Mesenchymal stem cell (in vitro differentiated cells and primary cell): Measurements from ENCODE around the gene SERPINF2.

ENCODE experiments used
- DNase-seq: peaks from one replicate; pipeline ENCODE4 v3.0.0-alpha.2; 2013
- H2AFZ ChIP-seq: one replicate; pipeline ENCODE4 v1.6.1; 2013; ENCODE audit warnings: low read depth, mild to moderate bottlenecking, control low read depth, inconsistent platforms, low read length, moderate library complexity
- H2AK5ac ChIP-seq: 2 replicates; pipeline ENCODE4 v1.6.1; 2013; ENCODE audit warnings: low read length, moderate library complexity, mild to moderate bottlenecking, inconsistent platforms; ENCODE audit not compliant: severe bottlenecking
- H2BK120ac ChIP-seq: one replicate; pipeline ENCODE4 v1.6.1; 2013; ENCODE audit warnings: low read depth, mild to moderate bottlenecking, inconsistent platforms, low read length, moderate library complexity
- H2BK12ac ChIP-seq, 2 experiments: one replicate each; pipeline ENCODE4 v1.6.1; 2013; ENCODE audit warnings: inconsistent platforms in 2 of 2, low read length in 2 of 2, mild to moderate bottlenecking in 2 of 2, moderate library complexity in 2 of 2, control low read depth in 1 of 2
- H2BK15ac ChIP-seq: one replicate; pipeline ENCODE4 v1.6.1; 2013; ENCODE audit warnings: mild to moderate bottlenecking, low read depth, inconsistent platforms; ENCODE audit not compliant: poor library complexity, severe bottlenecking
- H2BK5ac ChIP-seq: 2 replicates; pipeline ENCODE4 v1.6.1; 2013; ENCODE audit warnings: low read depth, mild to moderate bottlenecking, low read length, control low read depth, inconsistent platforms; ENCODE audit not compliant: poor library complexity, severe bottlenecking
- H3K14ac ChIP-seq, 2 experiments: one replicate each; pipeline ENCODE4 v1.6.1; 2013; ENCODE audit warnings: inconsistent platforms in 2 of 2, low read length in 2 of 2, control low read depth in 1 of 2, mild to moderate bottlenecking in 1 of 2, moderate library complexity in 1 of 2
- H3K18ac ChIP-seq, 2 experiments: one replicate each; pipeline ENCODE4 v1.6.1; 2013; ENCODE audit warnings: inconsistent platforms in 2 of 2, low read length in 2 of 2, control low read depth in 1 of 2, low read depth in 1 of 2, mild to moderate bottlenecking in 1 of 2
- H3K23ac ChIP-seq, 2 experiments: one replicate each; pipeline ENCODE4 v1.6.1; 2013; ENCODE audit warnings: inconsistent platforms in 2 of 2, low read length in 2 of 2, mild to moderate bottlenecking in 2 of 2, moderate library complexity in 2 of 2, control low read depth in 1 of 2
- H3K27ac ChIP-seq: 2 replicates; pipeline ENCODE4 v1.5.1; 2013; ENCODE audit warnings: mild to moderate bottlenecking, moderate library complexity, low read length, control low read depth, inconsistent platforms; ENCODE audit not compliant: poor library complexity, severe bottlenecking
- H3K27me3 ChIP-seq, 2 experiments: 2 replicates each; pipeline versions ENCODE4 v1.6.1 to v1.7.0; 2013; ENCODE audit warnings: low read length in 2 of 2, mild to moderate bottlenecking in 2 of 2, moderate library complexity in 2 of 2, control low read depth in 1 of 2, inconsistent platforms in 1 of 2; ENCODE audit not compliant: control insufficient read depth in 1 of 2, insufficient read depth in 1 of 2
- H3K36me3 ChIP-seq, 2 experiments: 2 replicates each; pipeline versions ENCODE4 v1.6.1 to v1.7.0; 2013; ENCODE audit warnings: low read length in 2 of 2, control low read depth in 1 of 2, inconsistent platforms in 1 of 2, low read depth in 1 of 2, mild to moderate bottlenecking in 1 of 2; ENCODE audit not compliant: insufficient read depth in 2 of 2, control insufficient read depth in 1 of 2
- H3K4ac ChIP-seq, 2 experiments: one replicate each; pipeline ENCODE4 v1.6.1; 2013; ENCODE audit warnings: inconsistent platforms in 2 of 2, low read length in 2 of 2, mild to moderate bottlenecking in 2 of 2, moderate library complexity in 2 of 2, control low read depth in 1 of 2, low read depth in 1 of 2
- H3K4me1 ChIP-seq: 2 replicates; pipeline ENCODE4 v1.6.1; 2013; ENCODE audit warnings: low read depth, low read length, control low read depth; ENCODE audit not compliant: control insufficient read depth, insufficient read depth
- H3K4me2 ChIP-seq: 2 replicates; pipeline ENCODE4 v1.6.1; 2013; ENCODE audit warnings: low read length, mild to moderate bottlenecking, inconsistent platforms; ENCODE audit not compliant: poor library complexity, severe bottlenecking
- H3K4me3 ChIP-seq, 2 experiments: 2 replicates each; pipeline versions ENCODE4 v1.5.1 to v1.7.0; 2013; ENCODE audit warnings: low read length in 2 of 2, mild to moderate bottlenecking in 2 of 2, control low read depth in 1 of 2, low read depth in 1 of 2; ENCODE audit not compliant: insufficient read depth in 1 of 2
- H3K79me1 ChIP-seq: replicated peaks from 2 replicates; pipeline ENCODE4 v1.6.1; 2013; ENCODE audit warnings: mild to moderate bottlenecking, control low read depth, low read length, inconsistent platforms; ENCODE audit not compliant: poor library complexity, severe bottlenecking
- H3K9ac ChIP-seq: 2 replicates; pipeline ENCODE4 v1.7.0; 2013; ENCODE audit warnings: mild to moderate bottlenecking, low read length, moderate library complexity
- H3K9me3 ChIP-seq: 2 replicates; pipeline ENCODE4 v1.7.0; 2013; ENCODE audit warnings: mild to moderate bottlenecking, low read length; ENCODE audit not compliant: control insufficient read depth
- H4K8ac ChIP-seq: one replicate; pipeline ENCODE4 v1.6.1; 2013; ENCODE audit warnings: inconsistent platforms, mild to moderate bottlenecking, low read length, moderate library complexity
- H4K91ac ChIP-seq: one replicate; pipeline ENCODE4 v1.6.1; 2013; ENCODE audit warnings: mild to moderate bottlenecking, low read length, inconsistent platforms
- whole genome bisulfite sequencing: methylation state at CpG from one replicate; pipeline ENCODE4 v1.1.7; 2013; ENCODE audit warnings: mixed read lengths; 5-methylcytosine and 5-hydroxymethylcytosine counted together

SERPINF2 gene

GRCh38 chr17:1710807-1711553, 31.7 kb upstream of the SERPINF2 start:
- H4K91ac ChIP-seq: peak overlapping the region; percentile 91

GRCh38 chr17:1711804-1712203, 30.9 kb upstream of the SERPINF2 start:
- H2BK5ac ChIP-seq: no peak overlapping the region
- no peak overlapping the region for H3K4ac ChIP-seq

More at GRCh38 chr17:1710807-1711553, 31.7 kb upstream of the SERPINF2 start:
- Histone ChIP-seq H2BK120ac (no peak overlapping the region), H2AFZ (no peak overlapping the region), H2BK5ac (no peak overlapping the region), H3K14ac (no peak overlapping the region), H4K8ac (peak overlapping the region; percentile 7), H3K27ac (peak overlapping the region; percentile 42), H3K23ac (no peak overlapping the region), H3K4ac (no peak overlapping the region), H3K18ac (peak overlapping the region; percentile 31 to 68), H3K4me3 (peak overlapping the region; percentile 68 to 77), H2AK5ac (no peak overlapping the region), H2BK12ac (peak overlapping the region in 1 of 2 experiments; percentile 22), H3K36me3 (peaks cover 39 to 50% of the 10 kb centered on the region in 2 experiments), H3K4me2 (peak overlapping the region; percentile 96), H3K9me3 (no peaks in the 10 kb centered on the region), H2BK15ac (no peak overlapping the region), H3K4me1 (peaks cover 37% of the 10 kb centered on the region), H3K79me1 (no peaks in the 10 kb centered on the region), H3K9ac (peak overlapping the region; percentile 93), H3K27me3 (no peaks in the 10 kb centered on the region)
- peak; percentile 46 for DNase-seq
- 25% methylated on average over 14 of the region's 14 CpGs for WGBS

DNA sequence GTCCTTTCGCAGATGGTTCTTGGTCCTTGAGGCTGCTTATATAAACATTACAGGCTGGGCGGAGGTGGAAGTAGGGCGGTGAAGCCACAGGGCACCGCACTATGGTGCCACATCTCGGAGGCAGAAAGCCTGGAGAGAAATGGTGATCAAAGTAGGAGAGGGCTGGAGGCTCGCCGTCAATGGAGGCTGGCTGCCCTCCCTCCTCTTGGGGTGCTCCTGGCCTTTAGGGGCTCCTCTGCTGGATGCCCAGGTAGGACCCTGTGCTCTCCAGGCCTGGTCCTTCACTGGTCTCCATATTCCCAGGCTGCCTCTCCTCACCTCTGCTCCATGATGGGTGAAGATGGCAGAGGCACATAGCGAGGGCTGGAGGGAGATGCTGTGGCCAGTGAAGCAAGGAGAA, 30.4 kb upstream of the SERPINF2 start:
- Histone ChIP-seq H3K9me3 (no peaks in the 10 kb centered on the region), H3K23ac (peak overlapping the region in 1 of 2 experiments; percentile 61), H4K91ac (no peak overlapping the region), H4K8ac (no peak overlapping the region), H3K4me3 (peak overlapping the region in 1 of 2 experiments; percentile 92), H3K79me1 (no peaks in the 10 kb centered on the region), H2AK5ac (no peak overlapping the region), H3K4me2 (peak overlapping the region; percentile 15), H3K27me3 (no peaks in the 10 kb centered on the region), H2BK12ac (no peak overlapping the region), H3K14ac (peak overlapping the region in 1 of 2 experiments; percentile 74), H3K9ac (peak overlapping the region; percentile 93), H2AFZ (no peak overlapping the region), H3K18ac (no peak overlapping the region), H3K36me3 (peaks cover 39 to 50% of the 10 kb centered on the region in 2 experiments), H2BK5ac (no peak overlapping the region), H3K4ac (no peak overlapping the region), H2BK15ac (no peak overlapping the region), H2BK120ac (no peak overlapping the region), H3K4me1 (peaks cover 37% of the 10 kb centered on the region), H3K27ac (peak overlapping the region; percentile 99)
- 88% methylated on average over 8 of the region's 8 CpGs for WGBS
- no peak for DNase-seq

More at GRCh38 chr17:1711804-1712203, 30.9 kb upstream of the SERPINF2 start:
- peaks cover 37% of the 10 kb centered on the region for H3K4me1 ChIP-seq
- H2AFZ ChIP-seq: no peak overlapping the region
- H3K4me2 ChIP-seq: no peak overlapping the region
- H3K9ac ChIP-seq: peak overlapping the region; percentile 93
- no peak overlapping the region for H3K14ac ChIP-seq
- no peak overlapping the region for H3K18ac ChIP-seq
- H3K27ac ChIP-seq: no peak overlapping the region
- no peaks in the 10 kb centered on the region for H3K79me1 ChIP-seq
- H3K9me3 ChIP-seq: no peaks in the 10 kb centered on the region
- peak; percentile 41 for DNase-seq
- no peak overlapping the region for H4K8ac ChIP-seq
- H2BK120ac ChIP-seq: no peak overlapping the region
- H3K27me3 ChIP-seq: no peaks in the 10 kb centered on the region
- peaks cover 39 to 50% of the 10 kb centered on the region in 2 experiments for H3K36me3 ChIP-seq
- peak overlapping the region in 1 of 2 experiments; percentile 92 for H3K4me3 ChIP-seq
- no peak overlapping the region for H2BK15ac ChIP-seq
- WGBS: 95% methylated on average over 2 of the region's 4 CpGs
- H3K23ac ChIP-seq: no peak overlapping the region
- no peak overlapping the region for H2BK12ac ChIP-seq
- no peak overlapping the region for H4K91ac ChIP-seq
- no peak overlapping the region for H2AK5ac ChIP-seq

- peak overlapping the region; percentile 99 for H3K27ac ChIP-seq
- H4K91ac ChIP-seq: no peak overlapping the region
- H3K4me3 ChIP-seq: peak overlapping the region; percentile 85 to 92
- no peak overlapping the region for H3K4ac ChIP-seq
- H3K27me3 ChIP-seq: no peaks in the 10 kb centered on the region
- H3K4me2 ChIP-seq: peak overlapping the region; percentile 87
- H3K4me1 ChIP-seq: peaks cover 41% of the 10 kb centered on the region
- no peak overlapping the region for H2AK5ac ChIP-seq
- WGBS: 50% methylated on average over 7 of the region's 10 CpGs
- no peak overlapping the region for H2BK5ac ChIP-seq
- H2BK15ac ChIP-seq: no peak overlapping the region
- H3K79me1 ChIP-seq: peaks cover under 1% of the 10 kb centered on the region
- H2AFZ ChIP-seq: no peak overlapping the region
- no peak overlapping the region for H3K23ac ChIP-seq
- peaks cover 35 to 40% of the 10 kb centered on the region in 2 experiments for H3K36me3 ChIP-seq
- H4K8ac ChIP-seq: no peak overlapping the region
- H3K18ac ChIP-seq: no peak overlapping the region
- no peaks in the 10 kb centered on the region for H3K9me3 ChIP-seq
- peak overlapping the region; percentile 93 for H3K9ac ChIP-seq
- H2BK120ac ChIP-seq: no peak overlapping the region
- peak overlapping the region in 1 of 2 experiments; percentile 64 for H3K14ac ChIP-seq
- no peak for DNase-seq
- no peak overlapping the region for H2BK12ac ChIP-seq
These were observed 29.4 kb upstream of the SERPINF2 start for GRCh38 chr17:1713160-1713877.
